ENCODE data around the gene POMP.
A peak's percentile ranks its signal among the peaks of the same experiment; 100 is the strongest.
"Not testable (repeated sequence)": the region's sequence is repeated elsewhere in the genome, so short reads cannot be mapped to it uniquely, and the experiment has no call there.

Gene POMP

DNA sequence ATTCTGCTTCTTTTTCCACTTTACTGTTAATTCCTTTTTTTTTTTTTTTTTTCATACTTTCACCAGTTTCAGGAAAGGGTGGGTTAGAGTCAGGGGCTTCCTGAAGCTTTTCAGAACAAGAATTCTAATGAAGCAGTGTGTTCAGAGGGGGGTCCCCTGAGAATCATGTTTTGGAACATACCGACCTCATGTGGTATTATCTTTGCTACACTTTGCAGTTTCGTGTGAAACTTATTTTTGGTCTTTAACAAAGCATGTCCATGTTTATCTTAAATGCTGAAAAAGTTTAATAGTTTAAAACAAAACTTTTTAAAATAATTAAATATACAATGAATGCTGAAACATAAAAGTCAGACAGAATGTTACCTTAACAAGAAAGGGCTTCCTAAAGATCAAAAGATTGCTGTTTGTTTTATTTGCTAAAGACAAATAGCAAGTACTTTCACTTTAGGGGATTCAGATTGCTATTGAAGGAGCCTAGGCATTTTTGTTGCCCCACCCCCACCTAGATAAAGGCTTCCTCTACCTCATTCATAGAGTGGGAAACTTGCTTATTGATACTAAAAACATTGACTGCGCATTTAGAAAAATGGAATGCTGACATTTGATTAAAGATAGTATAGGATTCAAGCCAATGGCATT lies 21.1 kb upstream of the POMP start:
- no peak for DNase-seq

DNA sequence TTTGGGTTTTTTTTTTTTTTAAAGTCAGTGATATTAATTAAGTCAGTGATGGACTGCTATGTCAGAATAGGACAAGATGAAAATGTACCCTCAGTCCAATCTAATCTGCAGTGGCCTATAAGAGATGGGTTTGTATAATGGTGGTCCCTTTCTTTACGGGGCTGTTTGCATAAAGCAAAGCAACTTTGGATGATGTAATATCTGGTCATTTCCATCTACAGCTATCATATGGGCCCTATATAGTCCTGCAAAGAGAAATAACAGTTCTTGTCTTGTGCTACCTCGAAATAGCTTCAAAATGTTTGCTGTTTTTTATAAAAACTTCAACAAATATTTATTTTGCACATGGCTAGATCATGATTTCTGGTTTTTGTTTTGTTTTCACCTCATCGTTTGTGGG lies 20.2 kb upstream of the POMP start:
- no peak for DNase-seq

DNA sequence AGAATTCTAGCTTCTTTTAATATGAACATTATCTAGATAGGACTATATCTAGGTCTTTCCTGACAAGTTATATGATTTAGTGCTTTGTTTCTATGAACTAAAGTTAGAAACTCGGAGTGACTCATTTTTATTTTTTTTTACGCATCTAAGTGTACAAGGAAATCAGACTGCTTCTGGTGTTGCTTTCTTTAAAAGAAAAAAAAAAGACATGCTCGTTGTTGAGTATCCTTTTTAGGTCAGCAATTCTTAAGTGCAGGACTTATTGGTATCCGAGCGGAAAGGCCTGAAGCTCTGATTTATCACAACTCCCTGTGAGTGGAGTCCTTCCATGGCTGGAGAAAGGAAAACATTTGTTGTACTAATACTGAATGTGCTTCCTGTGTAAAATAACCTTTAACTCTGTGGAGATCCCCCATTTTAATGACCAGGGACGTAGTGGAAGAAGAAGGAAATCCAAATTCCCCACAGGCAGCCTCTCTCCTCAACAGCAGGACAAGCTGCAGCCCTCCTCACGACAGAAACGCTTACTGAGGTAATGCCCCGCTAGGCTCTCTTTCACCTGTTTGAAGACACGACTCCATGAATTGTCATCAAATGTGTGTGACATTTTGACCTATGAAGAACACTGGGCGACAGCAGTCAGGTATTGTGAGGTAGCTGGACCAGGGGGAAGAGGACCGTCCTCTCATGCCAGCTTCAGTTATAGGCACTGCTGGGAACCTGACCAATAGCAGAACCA lies 17.9 kb upstream of the POMP start:
- DNase-seq, result no peak

DNA sequence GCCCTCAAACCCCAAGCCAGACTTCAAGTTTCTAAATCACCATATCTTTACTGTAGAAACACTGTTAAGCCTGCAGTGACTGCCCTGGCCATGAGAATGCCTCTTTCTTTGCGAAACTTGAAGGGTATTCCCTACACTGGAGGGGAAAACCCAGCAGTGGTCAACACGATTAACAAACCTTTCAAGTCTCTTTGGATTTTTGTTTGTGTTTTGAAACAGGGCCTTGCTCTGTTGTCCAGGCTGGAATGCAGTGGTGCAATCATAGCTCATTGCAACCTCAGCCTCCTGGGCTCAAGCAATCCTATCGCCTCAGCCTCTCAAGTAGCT lies 17.4 kb upstream of the POMP start:
- DNase-seq, result no peak

- no peak for DNase-seq
Measured at GRCh38 chr13:28650284-28650683, 8.6 kb upstream of the POMP start.

DNA sequence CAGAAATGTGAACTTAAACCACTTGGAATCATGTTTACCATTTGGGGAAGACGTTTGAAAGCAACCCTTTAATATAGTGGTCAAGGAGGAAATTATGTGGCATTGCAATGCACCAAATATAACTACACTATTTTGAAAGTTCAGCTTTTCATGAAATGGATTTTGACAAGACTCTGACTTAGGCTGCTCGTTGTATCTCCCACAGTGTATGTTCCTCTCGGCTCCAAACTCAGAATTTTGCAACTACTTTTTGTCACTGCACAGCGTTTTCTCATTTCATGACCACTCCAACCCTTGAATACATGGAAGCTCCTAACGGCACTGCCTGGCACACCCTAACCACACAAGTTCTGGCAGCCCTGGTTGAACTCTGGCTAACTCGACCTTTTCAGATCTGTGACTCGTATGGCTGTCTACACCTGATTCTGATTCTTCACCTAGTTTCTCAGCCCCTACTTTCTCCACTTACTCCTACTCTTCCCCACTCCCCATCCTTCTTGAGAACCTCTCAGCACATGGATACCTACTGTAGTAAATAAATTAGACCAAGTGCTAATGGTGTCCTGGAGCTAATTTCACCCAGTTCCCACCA lies 7.0 kb upstream of the POMP start:
- no peak for DNase-seq

DNA sequence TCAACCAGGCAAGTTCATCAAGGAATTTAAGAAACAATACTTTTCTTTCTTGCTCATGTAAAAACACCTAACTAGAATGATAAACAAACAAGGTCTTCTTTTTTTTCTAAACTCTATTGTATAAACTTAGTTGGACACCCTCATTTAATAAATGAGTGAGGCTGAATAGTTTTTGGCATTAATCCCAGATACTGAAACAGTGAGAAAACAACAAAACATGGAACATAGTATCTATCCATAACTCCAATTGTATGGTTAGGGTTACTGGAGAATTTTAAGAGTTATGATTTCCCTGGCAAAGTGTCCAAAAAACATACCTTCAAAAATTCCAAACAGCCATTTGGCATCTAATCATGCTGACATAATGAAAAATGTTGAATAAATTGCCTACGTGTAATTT lies 5.8 kb upstream of the POMP start:
- no peak for DNase-seq

GRCh38 chr13:28654276-28654675 lies 4.7 kb upstream of the POMP start:
- no peak for DNase-seq

- DNase-seq, result no peak
Measured at GRCh38 chr13:28655561-28655960, 3.4 kb upstream of the POMP start.

DNA sequence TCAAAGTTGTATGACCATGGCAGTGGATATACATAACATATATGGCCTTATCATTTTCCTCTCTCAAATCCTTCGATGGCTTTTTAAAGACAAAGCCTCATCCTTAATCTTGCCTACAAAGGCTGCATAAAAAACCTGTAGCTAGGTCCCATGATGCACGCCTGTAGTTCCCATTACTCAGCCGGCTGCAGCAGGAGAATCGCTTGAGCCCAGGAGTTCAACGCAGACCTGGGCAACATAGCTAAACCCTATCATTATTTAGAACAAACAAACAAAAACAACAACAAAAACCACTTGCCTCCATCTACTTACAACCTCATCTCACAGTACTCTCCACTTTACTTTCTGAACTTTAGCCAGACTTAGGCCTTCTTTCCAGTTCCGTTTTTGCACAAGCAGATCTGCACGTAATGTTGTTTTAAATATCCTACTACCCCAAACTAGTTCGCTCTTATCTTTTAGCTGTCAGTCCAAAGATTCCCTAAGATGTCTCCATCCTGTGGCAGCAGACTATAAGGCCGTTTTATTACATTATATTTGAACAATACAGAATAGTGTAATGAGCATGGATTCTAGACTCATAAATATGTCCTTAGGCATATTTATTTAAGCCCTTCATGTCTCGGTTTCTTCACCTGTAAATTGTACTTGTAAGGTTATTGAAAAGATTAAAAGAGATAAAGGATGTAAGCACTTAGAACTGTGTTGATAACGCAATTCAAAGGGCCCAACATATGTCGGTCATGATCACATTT lies 969 bp upstream of the POMP start:
- no peak for DNase-seq

DNA sequence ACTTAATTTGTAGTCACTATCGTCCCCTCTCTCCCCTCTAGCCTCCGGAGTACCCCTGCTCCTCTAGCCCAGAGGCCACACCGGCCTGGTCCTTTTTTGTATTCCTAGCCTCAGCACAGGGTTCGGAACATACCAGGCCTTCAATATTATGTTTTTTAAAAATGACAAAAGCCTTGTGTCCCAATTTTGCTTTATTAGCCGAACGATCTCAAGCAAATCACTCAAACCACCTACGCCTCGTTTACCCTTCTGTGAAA lies 463 bp upstream of the POMP start:
- DNase-seq, result peak in 1 of 56 donors; percentile 4

DNA sequence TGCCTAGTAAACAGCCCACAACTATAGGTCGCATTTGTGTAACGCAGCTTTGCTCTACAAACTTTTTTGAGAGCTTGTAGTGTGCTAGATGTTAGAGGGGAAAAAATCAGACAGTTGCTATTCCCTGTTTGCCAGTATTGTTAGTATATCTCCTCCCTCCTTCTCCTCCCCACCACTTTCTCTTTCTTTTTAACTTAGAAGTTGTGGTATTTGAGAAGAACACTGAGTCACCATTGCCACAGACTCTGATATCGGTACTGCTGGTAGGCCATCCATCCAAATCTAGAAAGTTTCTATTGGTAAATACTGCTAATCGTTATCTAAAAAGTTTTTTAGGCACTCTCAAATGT lies 666 bp downstream of the POMP start:
- DNase-seq, result no peak

- no peak for DNase-seq
Measured at GRCh38 chr13:28666897-28667488, 8.1 kb downstream of the POMP start.

DNA sequence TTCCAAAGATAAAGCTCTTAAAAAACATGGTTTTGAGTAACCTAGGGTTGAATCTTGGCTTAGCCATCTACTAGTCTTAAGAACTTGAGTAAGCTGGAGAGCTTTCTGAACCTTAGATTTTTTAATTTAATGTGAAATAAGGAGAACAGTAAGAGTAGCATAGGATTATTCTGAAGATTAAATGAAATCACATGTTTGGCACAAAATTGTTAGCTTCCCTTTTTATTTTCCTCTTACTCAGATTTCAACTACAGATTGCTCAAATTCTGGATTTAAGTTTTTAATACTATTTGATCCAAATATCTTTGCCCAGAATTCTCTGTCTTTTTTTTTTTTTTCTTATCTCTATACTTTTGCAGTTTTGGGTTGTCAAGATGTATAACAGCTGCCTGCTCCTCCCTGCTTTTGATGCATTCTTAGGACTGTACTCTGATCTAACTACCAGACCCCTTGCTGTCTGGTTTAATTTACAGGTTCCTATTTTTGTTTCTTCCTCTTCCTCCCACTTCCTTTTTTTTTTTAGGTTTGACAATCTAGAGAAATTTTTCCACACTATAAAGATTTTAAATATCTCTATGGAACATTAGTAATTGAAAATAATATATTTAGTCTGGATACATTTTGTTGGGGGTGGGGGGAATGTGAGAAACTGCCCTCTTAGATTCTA lies 12.3 kb downstream of the POMP start:
- DNase-seq, result no peak

GRCh38 chr13:28678809-28679208 lies 19.9 kb downstream of the POMP start:
- DNase-seq, result no peak

GRCh38 chr13:28679628-28680027 lies 20.7 kb downstream of the POMP start:
- DNase-seq, result no peak

- DNase-seq, result no peak
Measured at GRCh38 chr13:28680541-28680940, 21.6 kb downstream of the POMP start.

DNA sequence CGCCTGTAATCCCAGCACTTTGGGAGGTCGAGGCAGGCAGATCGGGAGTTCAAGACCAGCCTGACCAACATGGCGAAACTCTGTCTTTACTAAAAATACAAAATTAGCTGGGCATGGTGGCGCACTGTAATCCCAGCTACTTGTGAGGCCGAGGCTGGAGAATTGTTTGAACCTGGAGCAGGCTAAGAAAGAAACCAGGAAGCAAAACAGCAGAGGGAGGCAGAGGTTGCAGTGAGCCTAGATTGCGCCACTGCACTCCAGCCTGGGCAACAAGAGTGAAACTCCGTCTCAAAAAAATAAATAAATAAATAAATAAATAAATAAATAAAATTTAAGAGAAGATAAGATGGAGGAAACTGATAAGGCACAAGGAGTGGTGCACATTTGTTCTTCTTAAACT lies 24.2 kb downstream of the POMP start:
- not testable (repeated sequence) for DNase-seq

DNA sequence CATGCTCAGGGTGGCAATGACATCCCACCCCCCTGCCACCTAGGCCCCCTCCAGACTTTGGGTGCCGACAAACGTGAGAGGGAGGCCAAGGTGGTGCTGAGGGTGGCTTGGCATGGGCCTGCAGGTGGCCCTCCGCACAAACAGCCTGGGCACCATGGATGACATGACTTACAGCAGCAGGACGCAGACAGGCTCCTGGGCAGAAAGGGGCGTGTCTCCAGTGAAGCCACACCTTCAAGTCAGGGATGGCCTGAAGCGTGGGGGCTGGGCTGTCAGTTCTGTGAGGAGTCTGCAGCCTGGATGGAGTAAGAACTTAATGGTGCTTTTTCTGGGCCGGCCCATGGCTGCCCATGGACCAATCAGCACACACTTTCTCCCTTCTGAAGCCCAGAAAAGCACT lies 25.3 kb downstream of the POMP start:
- DNase-seq, result peak in 1 of 56 donors; percentile 4

GRCh38 chr13:28685114-28685513 lies 26.2 kb downstream of the POMP start:
- no peak for DNase-seq

GRCh38 chr13:28685892-28686291 lies 27.0 kb downstream of the POMP start:
- no peak for DNase-seq

Measured in amygdala (tissue), 56 donors.